Heart left ventricle (tissue), 13 donors: Measurements from ENCODE around the gene LRMDA.

ENCODE experiments used
- CTCF ChIP-seq, 12 donors: fragments of 200-600 bp; sonication (generic) in 4 of 12; IDR thresholded peaks; one replicate each; pipeline versions ENCODE4 v1.5.0 to v1.8.0; 2018 to 2022; ENCODE audit warnings: antibody characterized with exemption in 12 of 12, mild to moderate bottlenecking in 5 of 12
- POLR2A ChIP-seq, 2 donors: fragments of 450-650 bp; IDR thresholded peaks; one replicate each; pipeline ENCODE4 v1.6.1; 2017; ENCODE audit warnings: antibody characterized with exemption in 2 of 2, mild to moderate bottlenecking in 2 of 2, moderate library complexity in 2 of 2
- donor health status: ischemic (EF 13 %, LVEDD 7.1; RV severe dilation, severe dysfunction).
- donor health status: DM: no; HTN: yes; CAD: no.
- donor health status: DM: no; HTN: no; CAD: no.
- donor health status: ischemic (EF 25% LVEDD 6.9; RV normal size, moderate dysfunction).
- donor health status: ischemic (EF 25% LVEDD 5.7; RV mildly dilated, moderate dysfunction).
- donor health status: ischemic (EF 35%, LVEDD 5.7; RV mildly dilated, moderate dysfunction).
- donor health status: nonischemic (EF 11% LVEDD 7.7; RV severe dilation, severe dysfunction).
- donor health status: DM: yes; HTN: yes; CAD: no.
- donor health status: PGD.
- donor health status: ischemic (EF 29% LVEDD 5.4; RV normal size, mild dysfunction).
- donor health status: nonischemic (EF 23%, LVEDD 6.1; RV moderate dilation, normal function).

- TF ChIP-seq CTCF (IDR thresholded peaks at IDR 0.05) (no peak), POLR2A (IDR thresholded peaks at IDR 0.05) (no peak)
Measured at GRCh38 chr10:75427951-75428350, 3.5 kb upstream of the LRMDA start.
